ENCODE data around the gene MAZ.

Gene MAZ

DNA sequence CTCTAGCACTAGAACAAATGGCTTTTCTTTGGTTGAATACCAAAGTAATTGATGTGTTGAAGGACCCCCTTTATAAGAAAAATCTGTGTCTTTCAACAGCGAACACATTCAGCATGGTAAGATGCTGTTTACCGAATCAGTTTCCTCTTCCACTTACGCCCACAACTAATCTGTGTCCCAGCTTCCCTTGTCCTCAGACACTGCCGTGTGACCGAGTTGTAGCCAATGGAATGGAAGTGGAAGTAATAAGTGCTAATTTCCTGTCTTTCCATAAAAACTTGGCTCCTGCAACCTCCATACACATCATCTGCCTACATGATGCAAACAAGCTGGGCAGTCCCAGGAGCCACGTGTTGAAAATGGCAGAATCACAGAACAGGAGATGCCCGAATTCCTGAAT lies 46.3 kb downstream of the MAZ start:
- TF ChIP-seq, protein P1, sequence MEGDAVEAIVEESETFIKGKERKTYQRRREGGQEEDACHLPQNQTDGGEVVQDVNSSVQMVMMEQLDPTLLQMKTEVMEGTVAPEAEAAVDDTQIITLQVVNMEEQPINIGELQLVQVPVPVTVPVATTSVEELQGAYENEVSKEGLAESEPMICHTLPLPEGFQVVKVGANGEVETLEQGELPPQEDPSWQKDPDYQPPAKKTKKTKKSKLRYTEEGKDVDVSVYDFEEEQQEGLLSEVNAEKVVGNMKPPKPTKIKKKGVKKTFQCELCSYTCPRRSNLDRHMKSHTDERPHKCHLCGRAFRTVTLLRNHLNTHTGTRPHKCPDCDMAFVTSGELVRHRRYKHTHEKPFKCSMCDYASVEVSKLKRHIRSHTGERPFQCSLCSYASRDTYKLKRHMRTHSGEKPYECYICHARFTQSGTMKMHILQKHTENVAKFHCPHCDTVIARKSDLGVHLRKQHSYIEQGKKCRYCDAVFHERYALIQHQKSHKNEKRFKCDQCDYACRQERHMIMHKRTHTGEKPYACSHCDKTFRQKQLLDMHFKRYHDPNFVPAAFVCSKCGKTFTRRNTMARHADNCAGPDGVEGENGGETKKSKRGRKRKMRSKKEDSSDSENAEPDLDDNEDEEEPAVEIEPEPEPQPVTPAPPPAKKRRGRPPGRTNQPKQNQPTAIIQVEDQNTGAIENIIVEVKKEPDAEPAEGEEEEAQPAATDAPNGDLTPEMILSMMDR (IDR thresholded peaks at IDR 0.05; ENCODE audit: borderline replicate concordance, insufficient read depth, low read depth, low read length) = no peak
- no peak overlapping the region for H3K4me3 ChIP-seq (ENCODE audit: low read depth, low read length)

DNA sequence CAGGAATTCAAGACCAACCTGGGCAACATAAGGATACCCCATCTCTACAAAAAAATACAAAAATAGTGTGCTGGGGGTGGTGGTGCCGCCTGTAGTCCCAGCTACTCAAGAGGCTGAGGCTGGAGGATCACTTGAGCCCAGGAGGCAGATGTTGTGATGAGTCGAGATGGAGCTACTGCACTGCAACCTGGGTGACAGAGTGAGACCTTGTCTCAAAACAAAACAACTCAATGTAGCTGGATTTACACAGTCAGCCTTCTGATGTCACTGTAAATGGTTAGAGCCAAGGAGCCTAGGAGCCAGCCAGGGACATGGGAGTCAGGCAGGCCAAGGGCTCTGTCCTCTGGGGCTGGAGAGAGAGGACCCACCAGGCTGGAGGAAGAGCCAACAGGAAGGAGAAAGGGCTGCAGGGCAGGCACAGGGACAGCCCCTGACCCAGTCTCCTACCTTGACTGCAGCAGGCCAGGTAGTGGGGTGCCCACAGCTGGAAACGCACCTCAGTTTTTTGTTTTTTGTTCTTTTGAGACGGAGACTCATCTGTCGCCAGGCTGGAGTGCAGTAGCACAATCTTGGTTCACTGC lies 48.3 kb downstream of the MAZ start:
- no peak overlapping the region for H3K4me3 ChIP-seq (ENCODE audit: low read depth, low read length)
- TF ChIP-seq, protein P1 (IDR thresholded peaks at IDR 0.05; ENCODE audit: borderline replicate concordance, insufficient read depth, low read depth, low read length) = no peak

DNA sequence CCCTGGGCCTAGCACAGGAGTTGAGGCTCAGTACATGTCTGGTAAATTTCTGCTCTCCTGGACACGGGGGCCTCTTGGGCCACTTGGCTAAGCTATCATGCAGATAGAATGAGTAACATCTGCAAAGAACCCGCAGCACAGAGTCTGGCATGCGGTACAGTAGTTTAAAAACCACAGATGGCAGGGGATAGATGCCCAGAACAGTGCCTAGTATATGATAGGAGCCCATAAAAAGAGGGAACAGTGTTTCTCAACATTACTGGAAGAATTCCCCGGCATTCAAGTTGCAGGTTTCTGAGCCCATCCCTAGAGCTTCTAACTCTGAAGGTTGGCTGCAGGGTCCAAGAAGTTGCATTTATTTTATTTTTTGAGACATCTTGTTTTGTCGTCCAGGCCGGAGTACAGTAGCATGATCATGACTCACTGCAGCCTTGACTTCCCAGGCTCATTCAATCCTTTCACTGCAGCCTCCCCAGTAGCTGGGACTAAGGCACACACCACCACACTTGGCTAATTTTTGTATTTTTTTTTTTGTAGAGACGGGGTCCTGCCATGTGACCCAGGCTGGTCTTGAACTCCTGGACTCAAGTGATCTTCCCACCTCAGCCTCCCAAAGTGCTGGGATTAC lies 50.9 kb downstream of the MAZ start:
- TF ChIP-seq, protein P1 (IDR thresholded peaks at IDR 0.05; ENCODE audit: borderline replicate concordance, insufficient read depth, low read depth, low read length) = no peak

DNA sequence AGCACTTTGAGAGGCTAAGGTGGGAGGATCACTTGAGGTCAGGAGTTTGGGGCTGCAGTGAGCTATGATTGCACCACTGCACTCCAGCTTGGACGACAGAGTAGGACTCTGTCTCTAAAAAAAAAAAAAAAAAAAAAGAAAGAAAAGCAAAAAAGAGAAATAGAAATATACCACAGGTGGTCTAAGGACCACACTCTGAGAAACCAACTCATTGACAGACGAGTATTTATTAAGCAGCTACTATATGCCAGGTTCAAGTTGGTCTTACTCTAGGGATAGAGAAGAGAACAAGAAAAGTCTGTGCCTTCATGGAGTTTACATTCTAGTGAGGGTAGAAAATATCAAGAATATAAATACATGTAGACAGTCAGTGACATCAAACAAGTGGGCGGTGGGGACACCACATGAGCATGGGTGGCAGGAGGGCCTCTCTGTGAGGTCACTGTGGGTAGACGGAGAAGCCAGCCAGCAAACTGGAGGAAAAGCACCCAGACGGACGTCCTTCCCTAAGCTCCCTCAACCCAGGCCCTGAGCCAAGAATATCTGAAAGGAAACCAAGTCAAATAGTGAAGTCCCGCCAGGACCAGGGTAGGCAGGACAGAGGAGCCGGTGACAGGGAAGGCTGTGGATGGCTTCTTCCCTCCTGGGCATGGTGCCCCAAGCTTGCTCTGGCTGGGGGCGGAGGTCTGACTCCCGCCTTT lies 52.0 kb downstream of the MAZ start:
- TF ChIP-seq, protein P1 (IDR thresholded peaks at IDR 0.05; ENCODE audit: borderline replicate concordance, insufficient read depth, low read depth, low read length) = no peak
- H3K4me3 ChIP-seq (ENCODE audit: low read depth, low read length) = no peak overlapping the region

More for the DNA sequence above, 50.9 kb downstream of the MAZ start:
- H3K4me3 ChIP-seq (ENCODE audit: low read depth, low read length) = no peak overlapping the region

DNA sequence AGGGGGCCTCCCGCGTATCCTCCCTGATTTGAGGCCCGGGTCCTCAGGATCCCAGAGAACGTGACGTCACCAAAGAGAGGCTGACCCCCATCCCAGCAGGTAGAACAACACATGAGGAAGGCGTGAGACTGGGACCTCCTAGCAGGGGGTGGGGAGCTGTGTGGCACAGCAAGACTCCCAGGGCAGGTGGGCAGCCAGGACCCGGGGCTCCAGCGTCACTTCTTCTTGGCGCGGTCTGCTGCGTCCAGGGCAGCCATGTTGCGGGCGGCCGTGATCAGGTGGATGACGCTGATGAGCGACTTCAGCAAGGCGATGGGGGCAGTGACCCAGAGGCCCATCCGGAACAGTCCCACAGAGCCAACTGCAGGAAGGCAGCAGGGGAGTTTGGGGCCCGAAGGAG lies 52.6 kb downstream of the MAZ start:
- H3K4me3 ChIP-seq (ENCODE audit: low read depth, low read length) = no peak overlapping the region
- TF ChIP-seq, protein P1 (IDR thresholded peaks at IDR 0.05; ENCODE audit: borderline replicate concordance, insufficient read depth, low read depth, low read length) = no peak

DNA sequence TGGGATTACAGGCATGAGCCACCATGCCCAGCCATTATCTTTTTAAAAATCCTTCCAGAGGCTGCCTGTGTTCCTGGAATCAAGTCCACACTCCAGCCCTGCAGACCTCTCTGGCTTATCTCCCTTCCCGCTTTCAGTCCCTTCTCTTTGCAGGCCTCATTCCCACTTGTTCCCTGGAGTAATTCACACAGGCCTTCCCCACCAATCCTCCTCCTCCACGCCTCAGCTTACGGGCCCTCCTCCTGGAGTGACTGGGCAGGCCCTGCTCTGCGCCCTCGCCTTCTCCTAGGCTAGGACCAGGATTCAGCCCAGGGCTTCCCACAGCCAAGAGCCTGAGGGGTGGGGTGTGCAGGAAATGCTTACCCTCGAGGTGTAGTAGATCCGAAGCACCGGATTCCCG lies 53.9 kb downstream of the MAZ start:
- H3K4me3 ChIP-seq (ENCODE audit: low read depth, low read length) = no peak overlapping the region
- TF ChIP-seq, protein P1 (IDR thresholded peaks at IDR 0.05; ENCODE audit: borderline replicate concordance, insufficient read depth, low read depth, low read length) = no peak

Measured in GM12875 (cell line).